ENCODE measurements around the gene ZNF143.
"Not testable (repeated sequence)": the region's sequence is repeated elsewhere in the genome, so short reads cannot be mapped to it uniquely, and the experiment has no call there.

Gene ZNF143

DNA sequence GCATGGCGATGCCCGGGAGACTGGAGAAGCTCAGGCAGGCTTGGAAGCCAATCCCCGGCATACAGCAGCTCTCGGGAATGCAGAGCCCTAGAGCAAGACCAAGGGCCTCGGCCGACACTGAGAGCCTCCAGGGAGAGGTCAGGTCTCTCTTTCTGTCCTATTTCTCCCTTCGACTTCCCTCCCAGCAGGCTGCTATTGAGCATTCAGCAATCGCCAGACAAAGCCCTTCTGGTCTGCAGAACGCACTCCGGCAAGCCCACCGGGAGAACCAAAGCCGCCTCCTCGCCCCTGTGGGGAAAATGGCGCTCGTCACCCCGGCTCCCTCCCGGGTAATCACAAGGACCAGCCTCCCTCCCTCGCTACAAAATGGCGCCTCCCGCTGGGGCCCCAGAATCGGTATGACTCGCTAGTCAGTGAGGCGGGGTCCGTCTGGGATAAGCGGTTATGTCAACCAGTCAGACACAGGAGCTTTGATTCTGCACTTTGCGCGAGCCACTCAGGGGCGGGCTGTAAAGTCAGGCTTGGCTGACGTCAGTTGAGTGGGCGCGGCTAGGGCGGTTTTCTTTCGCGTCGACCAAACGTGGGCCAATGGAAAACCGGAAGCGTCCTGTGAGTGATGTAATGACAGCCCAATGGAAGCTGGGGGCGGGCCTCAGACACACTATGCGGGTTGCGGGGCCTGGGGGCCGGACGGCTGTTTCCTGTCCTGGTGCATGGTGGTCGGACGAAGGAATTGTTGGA lies at the start of gene ZNF143:
TSS of gene ZNF143 (plus strand) at position 691 of the 741 bp plus-strand sequence. CDS start 10,297 bp downstream, outside the sequence.
- no peaks in the 10 kb centered on the region for H3K9me3 ChIP-seq (ENCODE audit: control insufficient read depth, low read length)
- peak within 1 kb of the TSS; percentile 100 for H3K9ac ChIP-seq (ENCODE audit: low read length)
- no peaks in the 10 kb centered on the region for H3K36me3 ChIP-seq (ENCODE audit: control insufficient read depth, insufficient read depth, low read length)
- peak within 1 kb of the TSS; percentile 100 for H3K4me3 ChIP-seq (ENCODE audit: low read length)
- peaks cover 6% of the 10 kb centered on the region for H3K4me1 ChIP-seq (ENCODE audit: control insufficient read depth, insufficient read depth, low read length)
- H3K27me3 ChIP-seq (ENCODE audit: control insufficient read depth, insufficient read depth, low read length) = no peaks in the 10 kb centered on the region

DNA sequence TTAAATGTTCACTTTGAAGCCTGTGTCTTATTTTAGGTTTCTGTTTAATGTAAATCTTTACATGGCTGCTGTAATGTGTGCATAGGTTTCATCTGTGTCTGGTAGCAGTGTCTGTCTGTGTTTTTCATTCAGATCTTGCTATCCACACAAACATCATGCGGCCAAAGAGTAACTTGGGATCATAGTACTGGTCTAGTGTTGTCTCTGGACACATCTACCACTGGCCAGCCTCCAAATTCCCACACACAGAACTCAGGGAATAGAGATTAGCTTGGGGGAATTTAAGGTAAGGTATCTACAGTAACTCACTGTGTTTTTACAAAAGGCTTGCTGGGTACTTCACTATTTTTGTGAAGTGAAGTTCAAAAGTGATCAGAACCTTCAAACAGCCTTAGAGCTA lies 32.1 kb upstream of the ZNF143 start:
- Histone ChIP-seq H3K9me3 (ENCODE audit: control insufficient read depth, low read length) (no peaks in the 10 kb centered on the region), H3K27me3 (ENCODE audit: control insufficient read depth, insufficient read depth, low read length) (no peaks in the 10 kb centered on the region), H3K4me3 (ENCODE audit: low read length) (no peak overlapping the region), H3K4me1 (ENCODE audit: control insufficient read depth, insufficient read depth, low read length) (no peaks in the 10 kb centered on the region), H3K36me3 (ENCODE audit: control insufficient read depth, insufficient read depth, low read length) (peaks cover 5% of the 10 kb centered on the region), H3K9ac (ENCODE audit: low read length) (no peak overlapping the region)

DNA sequence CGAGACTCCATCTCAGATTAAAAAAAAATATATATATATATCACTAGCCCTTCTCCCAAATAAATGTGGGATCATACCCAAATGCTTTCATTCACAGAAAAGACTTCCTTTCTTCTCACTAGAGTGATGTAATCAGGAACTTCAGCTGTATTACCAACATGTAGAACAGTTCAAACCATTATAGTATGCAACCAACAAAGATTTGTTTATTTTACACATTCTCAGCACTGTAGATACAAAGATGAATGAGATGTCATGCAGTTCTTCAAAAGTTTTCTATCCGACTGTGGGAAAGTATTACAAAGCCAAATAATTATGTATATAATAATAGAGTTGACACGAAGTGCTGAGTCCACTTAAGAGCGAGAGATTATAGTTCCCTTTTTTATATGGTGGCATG lies 22.2 kb upstream of the ZNF143 start:
- Histone ChIP-seq H3K9ac (ENCODE audit: low read length) (no peak overlapping the region), H3K4me3 (ENCODE audit: low read length) (no peak overlapping the region), H3K27me3 (ENCODE audit: control insufficient read depth, insufficient read depth, low read length) (no peaks in the 10 kb centered on the region), H3K4me1 (ENCODE audit: control insufficient read depth, insufficient read depth, low read length) (no peaks in the 10 kb centered on the region), H3K36me3 (ENCODE audit: control insufficient read depth, insufficient read depth, low read length) (peaks cover 6% of the 10 kb centered on the region), H3K9me3 (ENCODE audit: control insufficient read depth, low read length) (no peaks in the 10 kb centered on the region)

DNA sequence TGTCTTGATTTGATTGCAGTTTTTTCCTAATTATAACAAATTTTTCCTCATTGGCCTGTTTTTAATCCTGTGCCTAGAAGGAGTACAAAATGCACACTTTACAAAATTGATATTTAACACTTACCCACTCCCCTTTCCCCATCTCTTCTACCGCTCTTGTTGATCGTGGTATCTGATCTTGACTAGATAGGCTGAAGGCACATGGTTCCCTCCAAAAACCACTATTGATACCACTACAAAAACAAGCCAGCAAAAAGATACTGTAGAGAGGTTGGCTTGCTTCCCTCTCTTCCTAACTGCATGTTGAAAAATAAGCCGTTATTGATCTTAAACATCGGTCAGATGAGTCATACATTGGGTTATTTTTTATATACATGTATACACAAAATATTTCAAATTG lies 14.6 kb upstream of the ZNF143 start:
- no peak overlapping the region for H3K4me3 ChIP-seq (ENCODE audit: low read length)
- H3K27me3 ChIP-seq (ENCODE audit: control insufficient read depth, insufficient read depth, low read length) = no peaks in the 10 kb centered on the region
- H3K9ac ChIP-seq (ENCODE audit: low read length) = no peak overlapping the region
- H3K9me3 ChIP-seq (ENCODE audit: control insufficient read depth, low read length) = no peaks in the 10 kb centered on the region
- H3K4me1 ChIP-seq (ENCODE audit: control insufficient read depth, insufficient read depth, low read length) = no peaks in the 10 kb centered on the region
- H3K36me3 ChIP-seq (ENCODE audit: control insufficient read depth, insufficient read depth, low read length) = peaks cover 5% of the 10 kb centered on the region

DNA sequence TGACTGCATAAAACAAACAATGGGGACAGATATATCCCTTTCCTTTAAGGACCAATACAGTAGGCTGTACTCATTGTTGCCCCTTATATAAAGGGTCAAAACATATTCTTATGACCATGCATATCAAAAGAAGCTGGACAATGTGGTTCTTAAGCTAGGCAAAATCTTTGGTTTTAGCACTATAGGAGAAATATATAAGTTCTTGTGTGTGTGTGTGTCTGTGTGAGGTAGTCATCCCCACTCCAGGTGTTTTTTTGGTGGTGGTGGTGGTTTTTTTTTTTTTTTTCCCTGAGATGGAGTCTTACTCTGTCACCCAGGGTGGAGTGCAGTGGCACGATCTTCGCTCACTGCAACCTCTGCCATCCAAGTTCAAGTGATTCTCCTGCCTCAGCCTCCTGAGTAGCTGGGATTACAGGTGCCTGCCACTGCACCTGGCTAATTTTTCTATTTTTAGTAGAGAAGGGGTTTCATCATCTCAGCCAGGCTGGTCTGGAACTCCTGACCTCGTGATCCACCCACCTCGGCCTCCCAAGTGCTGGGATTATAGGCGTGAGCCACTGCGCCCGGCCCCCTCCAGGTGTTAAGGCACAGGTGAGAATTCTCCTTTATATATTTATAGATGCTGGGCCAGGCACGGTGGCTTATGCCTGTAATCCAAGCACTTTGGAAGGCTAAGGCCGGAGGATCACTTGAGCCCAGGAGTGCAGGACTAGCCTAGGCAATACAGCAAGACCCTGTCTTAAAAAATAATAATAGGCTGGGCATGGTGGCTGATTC lies 12.0 kb upstream of the ZNF143 start:
- no peak overlapping the region for H3K4me3 ChIP-seq (ENCODE audit: low read length)
- no peaks in the 10 kb centered on the region for H3K9me3 ChIP-seq (ENCODE audit: control insufficient read depth, low read length)
- H3K9ac ChIP-seq (ENCODE audit: low read length) = no peak overlapping the region
- no peaks in the 10 kb centered on the region for H3K36me3 ChIP-seq (ENCODE audit: control insufficient read depth, insufficient read depth, low read length)
- no peaks in the 10 kb centered on the region for H3K27me3 ChIP-seq (ENCODE audit: control insufficient read depth, insufficient read depth, low read length)
- H3K4me1 ChIP-seq (ENCODE audit: control insufficient read depth, insufficient read depth, low read length) = no peaks in the 10 kb centered on the region

DNA sequence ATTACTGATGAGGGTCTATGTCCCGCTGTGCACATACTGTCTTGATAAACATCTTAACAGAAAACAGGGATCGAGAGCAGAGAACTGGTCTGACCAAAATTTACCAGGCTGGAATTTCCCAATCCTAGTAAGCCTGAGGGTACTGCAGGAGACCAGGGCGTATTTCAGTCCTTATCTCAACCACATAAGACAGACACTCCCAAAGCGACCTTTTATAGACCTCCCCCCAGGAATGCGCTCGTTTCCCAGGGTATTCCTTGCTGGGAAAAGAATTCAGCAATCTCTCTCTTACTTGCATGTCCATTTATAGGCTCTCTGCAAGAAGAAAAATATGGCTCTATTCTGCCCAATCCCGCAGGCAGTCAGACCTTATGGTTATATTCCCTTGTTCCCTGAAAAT lies 8.8 kb upstream of the ZNF143 start:
- not testable (repeated sequence) for H3K9ac ChIP-seq (ENCODE audit: low read length); H3K36me3 ChIP-seq (ENCODE audit: control insufficient read depth, insufficient read depth, low read length); H3K4me3 ChIP-seq (ENCODE audit: low read length); H3K4me1 ChIP-seq (ENCODE audit: control insufficient read depth, insufficient read depth, low read length); H3K9me3 ChIP-seq (ENCODE audit: control insufficient read depth, low read length); H3K27me3 ChIP-seq (ENCODE audit: control insufficient read depth, insufficient read depth, low read length)

DNA sequence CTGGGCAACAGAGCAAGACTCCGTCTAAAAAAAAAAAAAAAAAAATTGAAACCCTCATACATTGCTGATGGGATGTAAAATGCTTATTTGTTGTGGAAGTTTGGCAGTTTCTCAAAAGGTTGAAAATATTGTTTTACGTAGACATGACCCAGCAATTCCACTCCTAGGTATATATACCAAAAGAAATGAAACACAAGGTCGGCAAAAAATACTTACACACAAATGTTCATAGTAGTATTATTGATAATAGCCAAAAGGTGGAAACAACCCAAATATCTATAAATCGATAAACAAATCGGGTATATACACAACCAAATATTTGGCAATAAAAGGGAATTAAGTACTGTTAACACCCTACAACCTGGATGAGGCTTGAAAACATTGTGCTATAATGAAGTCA lies 5.1 kb upstream of the ZNF143 start:
- Histone ChIP-seq H3K4me3 (ENCODE audit: low read length) (no peak overlapping the region), H3K36me3 (ENCODE audit: control insufficient read depth, insufficient read depth, low read length) (no peaks in the 10 kb centered on the region), H3K27me3 (ENCODE audit: control insufficient read depth, insufficient read depth, low read length) (no peaks in the 10 kb centered on the region), H3K9ac (ENCODE audit: low read length) (no peak overlapping the region), H3K9me3 (ENCODE audit: control insufficient read depth, low read length) (no peaks in the 10 kb centered on the region), H3K4me1 (ENCODE audit: control insufficient read depth, insufficient read depth, low read length) (no peaks in the 10 kb centered on the region)

DNA sequence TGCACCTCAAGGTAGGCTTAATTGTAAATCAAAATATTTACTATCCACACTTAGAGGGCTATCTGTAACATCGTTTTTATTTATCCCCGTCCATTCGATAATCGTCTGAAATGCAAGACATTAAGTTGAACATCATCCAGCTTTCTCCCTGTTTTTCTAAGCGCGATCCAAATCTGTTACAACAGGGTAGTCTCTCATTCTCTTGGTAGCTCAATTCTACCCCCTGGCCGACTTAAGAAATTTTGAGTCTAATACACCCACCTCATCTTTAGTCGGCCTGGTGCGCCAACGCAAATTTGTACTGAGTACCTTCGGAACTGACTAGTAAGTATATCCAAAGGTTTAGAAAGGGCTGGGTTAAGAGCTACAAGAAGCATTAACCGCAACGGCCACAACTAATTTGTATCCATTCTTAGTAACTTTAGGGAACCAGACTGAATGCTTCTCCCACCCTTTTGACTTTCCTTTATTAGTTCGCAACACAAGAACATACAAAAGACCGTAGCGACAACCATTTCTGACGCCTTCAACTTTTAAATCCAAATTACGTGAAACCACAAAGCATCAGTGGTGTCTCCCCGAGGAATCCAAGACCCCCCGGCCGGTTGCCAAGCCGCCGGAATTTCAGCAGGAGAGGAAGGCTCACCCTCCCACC lies 1.0 kb upstream of the ZNF143 start:
- no peaks in the 10 kb centered on the region for H3K27me3 ChIP-seq (ENCODE audit: control insufficient read depth, insufficient read depth, low read length)
- H3K4me1 ChIP-seq (ENCODE audit: control insufficient read depth, insufficient read depth, low read length) = peaks cover 6% of the 10 kb centered on the region
- no peaks in the 10 kb centered on the region for H3K36me3 ChIP-seq (ENCODE audit: control insufficient read depth, insufficient read depth, low read length)
- no peaks in the 10 kb centered on the region for H3K9me3 ChIP-seq (ENCODE audit: control insufficient read depth, low read length)
- H3K4me3 ChIP-seq (ENCODE audit: low read length) = peak overlapping the region; percentile 100
- peak overlapping the region; percentile 100 for H3K9ac ChIP-seq (ENCODE audit: low read length)

DNA sequence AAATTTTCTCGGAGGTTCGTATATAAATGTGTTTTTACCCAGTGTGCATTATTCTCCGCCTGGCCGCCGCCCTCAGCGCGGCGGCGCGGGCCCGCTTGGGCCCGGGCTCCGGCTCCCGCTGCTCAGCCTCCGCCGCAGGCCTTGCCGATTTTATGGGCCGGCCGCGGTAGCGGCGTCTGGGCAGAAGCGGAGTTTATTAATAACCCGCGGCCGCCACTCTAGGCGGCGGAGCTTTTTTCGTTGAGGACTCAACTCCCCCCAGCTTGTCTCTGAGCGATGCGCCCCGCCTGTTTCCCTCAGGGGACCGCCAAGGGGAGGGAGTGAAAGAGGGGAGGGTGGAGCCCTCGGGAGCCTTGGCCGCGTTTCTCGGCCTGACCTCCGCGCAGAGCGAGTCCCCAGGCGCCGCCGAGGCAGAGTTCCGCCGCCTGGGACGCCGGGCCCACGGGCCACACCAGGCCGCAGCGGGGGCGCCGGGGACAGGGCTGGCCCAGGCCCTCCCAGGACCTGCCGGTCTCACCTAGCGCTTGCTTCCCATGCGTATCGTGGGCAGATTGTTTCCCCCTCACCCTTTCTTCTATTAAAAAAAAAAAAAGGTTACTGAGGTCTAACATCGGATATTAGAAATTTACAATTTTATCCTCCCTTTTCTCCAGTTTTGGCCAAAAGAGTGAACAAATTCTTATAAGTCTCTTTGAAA lies 399 bp downstream of the ZNF143 start:
- Histone ChIP-seq H3K36me3 (ENCODE audit: control insufficient read depth, insufficient read depth, low read length) (no peaks in the 10 kb centered on the region), H3K9ac (ENCODE audit: low read length) (peak overlapping the region; percentile 99), H3K4me1 (ENCODE audit: control insufficient read depth, insufficient read depth, low read length) (peaks cover 6% of the 10 kb centered on the region), H3K4me3 (ENCODE audit: low read length) (peak overlapping the region; percentile 7), H3K27me3 (ENCODE audit: control insufficient read depth, insufficient read depth, low read length) (no peaks in the 10 kb centered on the region), H3K9me3 (ENCODE audit: control insufficient read depth, low read length) (no peaks in the 10 kb centered on the region)

DNA sequence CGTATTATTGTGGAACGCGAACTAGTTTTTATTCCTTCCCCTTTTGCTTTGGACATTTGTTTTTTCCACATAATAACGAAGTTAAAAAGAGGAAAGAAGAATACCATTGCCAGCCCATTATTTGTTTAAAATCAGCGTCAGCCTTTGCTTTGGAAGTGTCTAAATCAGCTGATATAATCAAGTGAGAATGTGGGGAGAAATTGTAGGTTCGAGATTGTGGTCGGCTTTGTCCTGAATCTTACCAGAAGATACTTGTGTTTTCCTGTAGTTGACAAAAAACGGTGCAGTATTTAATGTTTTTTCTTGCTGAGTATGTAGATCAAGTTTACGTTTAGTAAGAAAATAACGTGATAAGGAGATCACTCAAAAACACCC lies 935 bp downstream of the ZNF143 start:
- no peaks in the 10 kb centered on the region for H3K27me3 ChIP-seq (ENCODE audit: control insufficient read depth, insufficient read depth, low read length)
- H3K4me3 ChIP-seq (ENCODE audit: low read length) = peak overlapping the region; percentile 7
- H3K9ac ChIP-seq (ENCODE audit: low read length) = peak overlapping the region; percentile 99
- H3K4me1 ChIP-seq (ENCODE audit: control insufficient read depth, insufficient read depth, low read length) = peaks cover 6% of the 10 kb centered on the region
- no peaks in the 10 kb centered on the region for H3K9me3 ChIP-seq (ENCODE audit: control insufficient read depth, low read length)
- no peaks in the 10 kb centered on the region for H3K36me3 ChIP-seq (ENCODE audit: control insufficient read depth, insufficient read depth, low read length)

DNA sequence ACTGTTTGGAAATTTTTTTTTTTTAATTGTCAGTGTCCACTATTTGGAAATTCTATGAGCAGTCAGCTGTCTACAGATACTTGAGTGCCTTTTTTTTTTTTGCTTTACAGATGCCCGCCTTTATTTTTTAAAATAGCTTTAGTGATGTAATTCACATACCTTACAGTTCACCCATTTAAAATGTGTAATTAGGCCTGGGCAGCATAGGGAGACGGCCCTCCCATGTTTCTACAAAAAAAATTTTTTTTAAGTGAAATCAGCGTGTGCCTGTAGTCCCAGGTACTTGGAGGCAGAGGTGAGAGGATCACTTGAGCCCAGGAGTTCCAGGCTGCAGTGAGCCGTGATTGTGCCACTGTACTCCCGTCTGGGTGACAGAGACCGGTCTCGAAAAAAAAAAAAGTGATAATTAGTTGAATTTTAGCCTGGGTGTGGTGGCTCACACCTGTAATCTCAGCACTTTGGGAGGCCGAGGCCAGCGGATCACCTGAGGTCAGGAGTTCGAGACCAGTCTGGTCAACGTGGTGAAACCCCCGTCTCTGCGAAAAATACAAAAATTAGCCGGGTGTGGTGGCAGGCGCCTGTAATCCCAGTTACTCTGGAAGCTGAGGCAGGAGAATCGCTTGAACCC lies 1.5 kb downstream of the ZNF143 start:
- Histone ChIP-seq H3K36me3 (ENCODE audit: control insufficient read depth, insufficient read depth, low read length) (no peaks in the 10 kb centered on the region), H3K9ac (ENCODE audit: low read length) (peak overlapping the region; percentile 99), H3K9me3 (ENCODE audit: control insufficient read depth, low read length) (no peaks in the 10 kb centered on the region), H3K27me3 (ENCODE audit: control insufficient read depth, insufficient read depth, low read length) (no peaks in the 10 kb centered on the region), H3K4me3 (ENCODE audit: low read length) (peak overlapping the region; percentile 7), H3K4me1 (ENCODE audit: control insufficient read depth, insufficient read depth, low read length) (peaks cover 6% of the 10 kb centered on the region)

Measured in mucosa of stomach (tissue), 1 donor.